ENCODE measurements around the gene DHX40.
A peak's percentile ranks its signal among the peaks of the same experiment; 100 is the strongest.

The DHX40 gene

DNA sequence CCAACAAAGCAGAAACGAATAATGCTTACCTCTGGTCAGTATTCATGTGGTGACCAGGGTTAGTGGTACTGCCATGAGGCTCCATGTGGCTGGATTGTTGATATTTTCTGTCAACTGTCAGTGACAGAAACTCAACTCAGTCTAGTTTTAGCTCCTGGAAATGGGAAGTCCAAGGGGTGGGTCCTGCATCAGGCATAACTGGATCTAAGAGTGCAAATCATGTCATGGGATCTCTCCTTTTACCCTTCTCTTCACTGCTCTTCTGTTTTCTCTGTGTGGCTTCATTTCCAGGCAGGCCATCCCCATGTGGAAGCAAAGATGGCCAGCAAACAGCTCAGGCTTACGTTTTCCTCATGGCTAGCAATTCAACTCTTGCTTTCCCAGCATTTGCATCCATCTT lies 39.0 kb upstream of the DHX40 start:
- H3K27ac ChIP-seq: no peak overlapping the region
- TF ChIP-seq, protein P1, sequence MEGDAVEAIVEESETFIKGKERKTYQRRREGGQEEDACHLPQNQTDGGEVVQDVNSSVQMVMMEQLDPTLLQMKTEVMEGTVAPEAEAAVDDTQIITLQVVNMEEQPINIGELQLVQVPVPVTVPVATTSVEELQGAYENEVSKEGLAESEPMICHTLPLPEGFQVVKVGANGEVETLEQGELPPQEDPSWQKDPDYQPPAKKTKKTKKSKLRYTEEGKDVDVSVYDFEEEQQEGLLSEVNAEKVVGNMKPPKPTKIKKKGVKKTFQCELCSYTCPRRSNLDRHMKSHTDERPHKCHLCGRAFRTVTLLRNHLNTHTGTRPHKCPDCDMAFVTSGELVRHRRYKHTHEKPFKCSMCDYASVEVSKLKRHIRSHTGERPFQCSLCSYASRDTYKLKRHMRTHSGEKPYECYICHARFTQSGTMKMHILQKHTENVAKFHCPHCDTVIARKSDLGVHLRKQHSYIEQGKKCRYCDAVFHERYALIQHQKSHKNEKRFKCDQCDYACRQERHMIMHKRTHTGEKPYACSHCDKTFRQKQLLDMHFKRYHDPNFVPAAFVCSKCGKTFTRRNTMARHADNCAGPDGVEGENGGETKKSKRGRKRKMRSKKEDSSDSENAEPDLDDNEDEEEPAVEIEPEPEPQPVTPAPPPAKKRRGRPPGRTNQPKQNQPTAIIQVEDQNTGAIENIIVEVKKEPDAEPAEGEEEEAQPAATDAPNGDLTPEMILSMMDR (conservative IDR thresholded peaks at IDR 0.05): no peak

DNA sequence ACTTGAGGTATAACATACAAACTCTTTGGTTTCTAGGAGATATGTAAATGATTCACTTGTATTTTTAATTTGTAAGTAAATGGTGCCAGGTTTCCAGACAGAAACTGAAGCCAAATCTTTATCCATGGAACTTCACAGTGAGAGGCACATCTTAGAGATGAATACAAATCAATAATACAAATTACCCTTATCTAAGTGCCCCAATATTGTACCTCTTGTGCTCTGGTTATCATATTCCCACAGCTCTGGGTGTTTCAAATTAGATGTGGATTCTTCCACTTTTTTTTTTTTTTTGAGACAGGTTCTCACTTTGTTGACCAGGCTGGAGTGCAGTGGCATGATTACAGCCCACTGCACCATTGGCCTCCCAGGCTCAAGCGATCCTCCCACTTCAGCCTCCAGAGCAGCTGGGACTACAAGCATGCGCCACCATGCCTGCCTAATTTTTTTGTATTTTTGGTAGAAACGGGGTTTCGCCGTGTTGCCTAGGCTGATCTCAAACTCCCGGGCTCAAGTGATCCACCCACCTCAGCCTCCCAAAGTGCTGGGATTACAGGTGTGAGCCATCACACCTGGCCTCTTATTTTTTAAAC lies 38.0 kb upstream of the DHX40 start:
- H3K27ac ChIP-seq: no peak overlapping the region
- TF ChIP-seq, protein P1 (conservative IDR thresholded peaks at IDR 0.05): no peak

DNA sequence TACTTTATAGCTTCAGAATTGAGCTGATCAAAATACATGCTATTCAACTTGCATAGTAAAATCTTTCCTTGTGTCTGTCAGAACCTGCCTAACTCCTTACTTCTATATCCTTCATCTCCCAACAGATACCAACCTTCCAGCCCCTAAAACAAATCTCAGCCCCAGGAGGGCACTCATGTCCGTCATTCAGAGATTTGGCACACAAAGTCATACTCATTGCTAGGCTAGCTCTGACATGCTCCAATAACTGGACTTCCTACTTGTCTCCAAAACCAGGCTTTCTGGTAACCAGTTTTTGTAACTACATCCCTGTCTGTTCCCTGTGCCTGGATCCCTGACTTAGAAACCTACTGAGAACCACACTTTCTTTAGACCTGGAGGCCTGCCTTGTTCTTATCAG lies 37.5 kb upstream of the DHX40 start:
- no peak overlapping the region for H3K27ac ChIP-seq
- TF ChIP-seq, protein P1 (conservative IDR thresholded peaks at IDR 0.05): no peak

DNA sequence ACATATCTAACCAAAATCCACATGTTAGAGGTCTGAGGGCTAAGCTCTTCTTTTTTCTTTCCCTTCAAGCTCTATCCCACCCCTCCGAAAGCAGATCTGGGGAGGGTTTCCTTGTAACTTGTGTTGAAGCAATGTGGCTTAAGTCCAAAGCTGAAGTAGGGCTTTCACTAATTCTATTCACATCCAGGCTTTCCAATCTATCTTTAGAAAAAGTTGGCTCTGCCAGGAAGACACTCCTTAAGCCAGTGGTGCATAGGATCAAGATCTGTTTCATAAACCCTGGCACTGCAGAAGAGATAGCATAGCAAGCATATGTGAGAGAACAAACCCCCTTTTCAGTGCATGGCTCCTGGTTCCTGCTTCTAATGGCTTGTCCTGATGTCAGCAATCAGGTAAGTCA lies 34.9 kb upstream of the DHX40 start:
- H3K27ac ChIP-seq: no peak overlapping the region
- TF ChIP-seq, protein P1 (conservative IDR thresholded peaks at IDR 0.05): no peak

DNA sequence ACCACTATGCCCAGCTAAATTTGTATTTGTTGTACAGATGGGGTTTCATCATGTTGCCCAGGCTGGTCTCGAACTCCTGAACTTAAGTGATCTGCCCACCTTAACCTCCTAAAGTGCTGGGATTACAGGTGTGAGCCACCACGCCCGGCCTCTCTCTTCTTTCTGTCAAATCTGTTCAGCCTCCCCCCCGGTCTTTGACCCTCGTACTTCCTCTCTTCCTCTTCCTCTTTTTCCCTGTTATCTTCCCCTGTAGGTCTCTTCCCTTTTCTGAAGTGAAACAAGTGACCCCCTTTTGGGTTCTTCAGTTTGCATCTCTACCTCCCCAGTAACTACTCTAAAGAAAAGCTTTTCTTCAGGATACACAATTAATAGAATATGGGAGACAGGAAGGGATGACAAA lies 31.7 kb upstream of the DHX40 start:
- no peak overlapping the region for H3K27ac ChIP-seq
- TF ChIP-seq, protein P1 (conservative IDR thresholded peaks at IDR 0.05): no peak

DNA sequence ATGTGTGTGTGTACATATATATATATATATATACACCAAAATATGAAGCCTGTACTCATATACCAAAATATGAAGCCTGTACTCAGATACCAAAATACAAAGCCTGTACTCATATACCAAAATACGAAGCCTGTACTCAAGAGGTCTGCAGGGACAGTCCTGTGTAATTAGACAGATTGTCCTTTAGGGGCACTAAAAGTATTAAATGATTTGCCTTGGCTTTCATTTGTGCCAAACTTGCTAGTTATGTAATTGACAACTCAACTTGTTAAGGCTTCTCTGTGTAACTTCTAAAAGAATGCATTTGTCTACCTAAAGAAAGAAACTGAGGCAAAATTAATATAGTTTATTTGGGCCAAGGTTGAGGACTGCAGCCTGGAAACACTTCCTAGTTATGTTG lies 30.8 kb upstream of the DHX40 start:
- no peak overlapping the region for H3K27ac ChIP-seq
- TF ChIP-seq, protein P1 (conservative IDR thresholded peaks at IDR 0.05): peak; percentile 44; the same call in 1 of the 2 replicates

DNA sequence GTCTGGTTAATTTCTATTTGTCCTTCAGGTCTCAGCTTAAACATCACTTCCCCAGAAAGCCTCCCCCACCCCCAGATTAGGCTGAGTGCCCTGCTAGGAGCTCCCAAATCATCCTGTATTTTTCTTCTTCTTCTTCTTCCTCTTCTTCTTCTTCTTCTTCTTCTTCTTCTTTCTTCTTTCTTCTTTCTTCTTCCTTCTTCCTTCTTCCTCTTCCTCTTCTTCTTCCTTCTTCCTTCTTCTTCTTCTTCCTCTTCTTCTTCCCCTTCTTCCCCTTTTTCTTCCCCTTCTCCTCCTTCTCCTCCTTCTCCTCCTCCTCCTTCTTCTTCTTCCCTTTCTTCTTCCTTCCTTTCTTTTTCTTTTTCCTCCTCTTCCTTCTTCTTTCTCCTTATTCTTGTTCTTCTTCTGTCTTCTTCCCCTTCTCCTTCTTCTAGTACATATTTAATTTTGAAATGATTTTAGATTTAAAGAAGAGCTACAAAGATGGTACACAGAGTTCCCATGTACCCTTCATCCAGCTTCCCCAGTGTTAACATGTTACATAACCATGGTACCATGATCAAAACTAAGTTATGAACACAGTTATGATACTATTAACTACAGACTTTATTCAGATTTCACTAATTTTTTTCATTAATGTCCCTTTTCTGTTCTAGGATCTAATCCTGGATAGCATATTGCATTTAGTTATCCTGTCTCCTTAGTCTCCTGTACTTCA lies 27.1 kb upstream of the DHX40 start:
- H3K27ac ChIP-seq: no peak overlapping the region
- TF ChIP-seq, protein P1 (conservative IDR thresholded peaks at IDR 0.05): no peak
